Keratinocyte (primary cell): Measurements from ENCODE around the gene TRDN. TPM values are rescaled to one million over a fixed set of nuclear protein-coding genes. Genes with fewer than 3 reads are reported as not detected.

ENCODE experiments used
- DNase-seq: peaks from one replicate; pipeline ENCODE4 v3.0.0-alpha.2; 2011; ENCODE audit warnings: low read depth, missing footprints, low spot score
- FAIRE-seq: peaks from 2 replicates; lab custom pipeline; 2011; peaks lifted over from hg19 to GRCh38; lab: Jason Lieb, UNC
- H2AFZ ChIP-seq: 2 replicates; pipeline ENCODE4 v1.6.0; 2012; ENCODE audit warnings: low read length, control low read depth, inconsistent platforms; ENCODE audit not compliant: control insufficient read depth
- H3K27ac ChIP-seq: 2 replicates; pipeline ENCODE4 v1.5.1; 2011; ENCODE audit warnings: low read length; ENCODE audit not compliant: control insufficient read depth, insufficient read depth
- H3K27me3 ChIP-seq: 3 replicates; pipeline ENCODE4 v1.6.0; 2011; ENCODE audit warnings: low read length; ENCODE audit not compliant: control insufficient read depth, insufficient read depth; ENCODE audit errors: extremely low read depth
- H3K36me3 ChIP-seq, 2 experiments: 2 replicates in 1 of 2; 3 replicates in 1 of 2; pipeline ENCODE4 v1.5.1; 2011; ENCODE audit warnings: low read length in 2 of 2, mild to moderate bottlenecking in 1 of 2; ENCODE audit not compliant: control insufficient read depth in 2 of 2, insufficient read depth in 2 of 2; ENCODE audit errors: extremely low read depth in 1 of 2
- H3K4me1 ChIP-seq: 3 replicates; pipeline ENCODE4 v1.5.1; 2011; ENCODE audit warnings: low read length; ENCODE audit not compliant: control insufficient read depth, insufficient read depth; ENCODE audit errors: extremely low read depth
- H3K4me2 ChIP-seq: 3 replicates; pipeline ENCODE4 v1.6.0; 2011; ENCODE audit warnings: low read depth, low read length; ENCODE audit not compliant: control insufficient read depth, insufficient read depth; ENCODE audit errors: extremely low read depth
- H3K4me3 ChIP-seq, 3 experiments: fragments of 200-600 bp in 1 of 3; sonication (generic) in 1 of 3; 2 replicates in 2 of 3; 3 replicates in 1 of 3; pipeline ENCODE4 v1.5.1; 2011 to 2016; ENCODE audit warnings: low read length in 3 of 3, mild to moderate bottlenecking in 3 of 3, control low read depth in 2 of 3, inconsistent platforms in 1 of 3, low read depth in 1 of 3, mixed read lengths in 1 of 3, mixed run types in 1 of 3, moderate library complexity in 1 of 3; ENCODE audit not compliant: control insufficient read depth in 2 of 3, insufficient read depth in 2 of 3; ENCODE audit errors: extremely low read depth in 1 of 3
- H3K79me2 ChIP-seq: 2 replicates; pipeline ENCODE4 v1.6.0; 2012; ENCODE audit warnings: low read length; ENCODE audit not compliant: control insufficient read depth, insufficient read depth
- H3K9ac ChIP-seq: 3 replicates; pipeline ENCODE4 v1.6.0; 2011; ENCODE audit warnings: low read length; ENCODE audit not compliant: control insufficient read depth, insufficient read depth; ENCODE audit errors: extremely low read depth
- H3K9me1 ChIP-seq: 3 replicates; pipeline ENCODE4 v1.6.0; 2011; ENCODE audit warnings: low read length; ENCODE audit not compliant: control insufficient read depth, insufficient read depth; ENCODE audit errors: extremely low read depth
- H3K9me3 ChIP-seq: 2 replicates; pipeline ENCODE4 v1.5.1; 2012; ENCODE audit warnings: low read depth, low read length; ENCODE audit not compliant: control insufficient read depth
- H4K20me1 ChIP-seq: 3 replicates; pipeline ENCODE4 v1.6.0; 2011; ENCODE audit warnings: low read length; ENCODE audit not compliant: control insufficient read depth, insufficient read depth; ENCODE audit errors: extremely low read depth
- EZH2 ChIP-seq: IDR thresholded peaks from one replicate; pipeline ENCODE4 v1.6.1; 2012; ENCODE audit warnings: inconsistent platforms, mild to moderate bottlenecking, low read length, moderate library complexity
- dilution Hi-C: fragments of 300-500 bp; cut with MboI; formaldehyde crosslinking; loops from one replicate; pipeline ENCODE4 v1.7.0; 2020; ENCODE audit warnings: low sequenced_read_pairs; ENCODE audit not compliant: extremely low pct_ligation_motif_present
- polyA plus RNA-seq, 5 experiments: library from polyadenylated mRNA; depleted of rRNA in 3 of 5; stranded (reverse) in 3 of 5; stranded (forward) in 1 of 5; unstranded in 1 of 5; fragments of >200 nt; gene quantifications; 1 replicate in 1 of 5; 2 replicates in 3 of 5; 3 replicates in 1 of 5; pipeline versions ENCODE4 v1.2.1 to v1.2.3, GENCODE V29; 2011 to 2012; ENCODE audit warnings: missing spikeins in 2 of 5, low read depth in 1 of 5, low replicate concordance in 1 of 5
- TF ChIP-seq, protein P1 (sequence below), 3 experiments: IDR thresholded peaks in 1 of 3; conservative IDR thresholded peaks in 1 of 3; optimal IDR thresholded peaks in 1 of 3; 2 replicates in 2 of 3; 3 replicates in 1 of 3; pipeline versions ENCODE3 to v1.5.1; 2011; ENCODE audit warnings: low read length in 3 of 3, mild to moderate bottlenecking in 3 of 3, moderate library complexity in 2 of 3, control low read depth in 1 of 3, inconsistent platforms in 1 of 3; ENCODE audit not compliant: insufficient read depth in 2 of 3; ENCODE audit errors: extremely low read depth in 1 of 3

The TRDN gene
- polyA plus RNA-seq, 1 donor (not counting 4 experiments of a cell fraction or from before 2014, with no cell fraction given) = not detected

- no peak overlapping the region for H3K4me2 ChIP-seq
- H3K27me3 ChIP-seq = no peaks in the 10 kb centered on the region
- no peaks in the 10 kb centered on the region for H3K9me1 ChIP-seq
- H2AFZ ChIP-seq = no peak overlapping the region
- no peaks in the 10 kb centered on the region for H3K9me3 ChIP-seq
- no peak overlapping the region for H3K27ac ChIP-seq
- DNase-seq (no peak), FAIRE-seq (no peak)
- no peak for TF ChIP-seq EZH2
- TF ChIP-seq, protein P1, sequence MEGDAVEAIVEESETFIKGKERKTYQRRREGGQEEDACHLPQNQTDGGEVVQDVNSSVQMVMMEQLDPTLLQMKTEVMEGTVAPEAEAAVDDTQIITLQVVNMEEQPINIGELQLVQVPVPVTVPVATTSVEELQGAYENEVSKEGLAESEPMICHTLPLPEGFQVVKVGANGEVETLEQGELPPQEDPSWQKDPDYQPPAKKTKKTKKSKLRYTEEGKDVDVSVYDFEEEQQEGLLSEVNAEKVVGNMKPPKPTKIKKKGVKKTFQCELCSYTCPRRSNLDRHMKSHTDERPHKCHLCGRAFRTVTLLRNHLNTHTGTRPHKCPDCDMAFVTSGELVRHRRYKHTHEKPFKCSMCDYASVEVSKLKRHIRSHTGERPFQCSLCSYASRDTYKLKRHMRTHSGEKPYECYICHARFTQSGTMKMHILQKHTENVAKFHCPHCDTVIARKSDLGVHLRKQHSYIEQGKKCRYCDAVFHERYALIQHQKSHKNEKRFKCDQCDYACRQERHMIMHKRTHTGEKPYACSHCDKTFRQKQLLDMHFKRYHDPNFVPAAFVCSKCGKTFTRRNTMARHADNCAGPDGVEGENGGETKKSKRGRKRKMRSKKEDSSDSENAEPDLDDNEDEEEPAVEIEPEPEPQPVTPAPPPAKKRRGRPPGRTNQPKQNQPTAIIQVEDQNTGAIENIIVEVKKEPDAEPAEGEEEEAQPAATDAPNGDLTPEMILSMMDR (optimal IDR thresholded peaks at IDR 0.05 in 1 of 3, IDR thresholded peaks at IDR 0.05 in 1 of 3, conservative IDR thresholded peaks at IDR 0.05 in 1 of 3; ENCODE audit: extremely low read depth in 1 of 3, insufficient read depth in 2 of 3, low read length in 3 of 3) = no peak
- H3K36me3 ChIP-seq = no peaks in the 10 kb centered on the region
- H4K20me1 ChIP-seq = no peaks in the 10 kb centered on the region
- H3K79me2 ChIP-seq = no peaks in the 10 kb centered on the region
- no peak overlapping the region for H3K9ac ChIP-seq
- H3K4me1 ChIP-seq = no peaks in the 10 kb centered on the region
- dilution Hi-C loops = no loop called here
- no peak overlapping the region for H3K4me3 ChIP-seq
These were observed 32.3 kb upstream of the TRDN start for GRCh38 chr6:123668965-123669591.

DNA sequence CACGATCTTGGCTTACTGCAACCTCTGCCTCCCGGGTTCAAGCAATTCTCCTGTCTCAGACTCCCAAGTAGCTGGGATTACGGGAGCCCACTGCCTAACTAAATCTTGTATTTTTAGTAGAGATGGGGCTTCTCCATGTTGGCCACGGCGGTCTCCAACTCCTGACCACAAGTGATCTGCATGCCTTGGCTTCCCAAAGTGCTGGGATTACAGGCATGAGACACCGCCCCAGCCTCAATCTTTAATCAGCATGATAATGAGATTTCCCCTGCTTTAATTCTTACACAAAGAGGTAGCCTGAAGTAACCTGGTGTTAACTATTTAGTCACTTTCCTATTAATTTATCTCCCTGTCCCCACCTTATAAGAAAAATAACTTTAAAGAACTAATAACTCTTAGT lies 31.3 kb upstream of the TRDN start:
- Histone ChIP-seq H3K4me2 (no peak overlapping the region), H3K36me3 (no peaks in the 10 kb centered on the region), H3K79me2 (no peaks in the 10 kb centered on the region), H3K4me1 (no peaks in the 10 kb centered on the region), H4K20me1 (no peaks in the 10 kb centered on the region), H3K27ac (no peak overlapping the region), H3K27me3 (no peaks in the 10 kb centered on the region), H2AFZ (no peak overlapping the region), H3K4me3 (no peak overlapping the region), H3K9me1 (no peaks in the 10 kb centered on the region), H3K9ac (no peak overlapping the region), H3K9me3 (no peaks in the 10 kb centered on the region)
- DNase-seq (no peak), FAIRE-seq (no peak)
- dilution Hi-C loops = no loop called here
- TF ChIP-seq, protein P1 (optimal IDR thresholded peaks at IDR 0.05 in 1 of 3, IDR thresholded peaks at IDR 0.05 in 1 of 3, conservative IDR thresholded peaks at IDR 0.05 in 1 of 3; ENCODE audit: extremely low read depth in 1 of 3, insufficient read depth in 2 of 3, low read length in 3 of 3) = no peak
- TF ChIP-seq EZH2 = no peak
